Esophagus muscularis mucosa (tissue), 4 donors: ENCODE measurements around the gene CDK5. TPM values are rescaled to one million over a fixed set of nuclear protein-coding genes. Genes with fewer than 3 reads are reported as not detected.

Source experiments
- DNase-seq: peaks from one replicate; pipeline ENCODE4 v3.0.0-alpha.2; 2017; ENCODE audit errors: extremely low spot score
- H3K27ac ChIP-seq, 4 donors: fragments of 200-600 bp; sonication (generic); replicated peaks in 1 of 4; 1 replicate in 3 of 4; 2 replicates in 1 of 4; pipeline ENCODE4 v1.5.1; 2016 to 2019; ENCODE audit warnings: mild to moderate bottlenecking in 1 of 4
- H3K27me3 ChIP-seq, 4 donors: fragments of 200-600 bp; sonication (generic); one replicate each; pipeline versions ENCODE4 v1.5.1 to v1.6.0; 2016 to 2019
- H3K36me3 ChIP-seq, 4 donors: fragments of 200-600 bp; sonication (generic); one replicate each; pipeline ENCODE4 v1.5.1; 2016 to 2019
- H3K4me1 ChIP-seq, 4 donors: fragments of 200-600 bp; sonication (generic); one replicate each; pipeline ENCODE4 v1.5.1; 2016 to 2019
- H3K4me3 ChIP-seq, 4 donors: fragments of 200-600 bp; sonication (generic); 1 replicate in 2 of 4; 2 replicates in 2 of 4; pipeline ENCODE4 v1.5.1; 2016 to 2019; ENCODE audit warnings: mild to moderate bottlenecking in 4 of 4, moderate library complexity in 1 of 4
- H3K9me3 ChIP-seq, 4 donors: fragments of 200-600 bp; sonication (generic); 1 replicate in 3 of 4; 2 replicates in 1 of 4; pipeline ENCODE4 v1.5.1; 2016 to 2019
- EP300 ChIP-seq: sonication (generic); formaldehyde crosslinking; IDR thresholded peaks from one replicate; pipeline ENCODE4 v1.6.1; 2017; ENCODE audit warnings: antibody characterized with exemption
- POLR2A ChIP-seq: fragments of 450-650 bp; IDR thresholded peaks from one replicate; pipeline ENCODE4 v1.6.1; 2017; ENCODE audit warnings: antibody characterized with exemption, moderate library complexity, mild to moderate bottlenecking, low read depth
- POLR2AphosphoS5 ChIP-seq, 2 donors: sonication (generic); formaldehyde crosslinking; IDR thresholded peaks; one replicate each; pipeline ENCODE4 v1.6.1; 2017; ENCODE audit warnings: antibody characterized with exemption in 2 of 2
- WGBS: methylation state at CpG from one replicate; pipeline ENCODE4 v1.1.5; 2018; 5-methylcytosine and 5-hydroxymethylcytosine counted together
- intact Hi-C: fragments of 100-400 bp; cut with DNase I; formaldehyde crosslinking; loops from one replicate; pipeline ENCODE4 v1.15.1; 2023
- total RNA-seq, 4 donors: library from RNA; depleted of rRNA; stranded (reverse); fragments of >200 nt; gene quantifications; one replicate each; pipeline versions ENCODE4 v1.1.0 to v1.2.1, GENCODE V29; 2016
- TF ChIP-seq, protein P1 (sequence below), 3 experiments: fragments of 200-600 bp in 2 of 3; fragments of 450-650 bp in 1 of 3; sonication (generic) in 2 of 3; IDR thresholded peaks; one replicate each; pipeline ENCODE4 v1.5.1; 2017 to 2019; ENCODE audit warnings: antibody characterized with exemption in 3 of 3, mild to moderate bottlenecking in 2 of 3, moderate library complexity in 1 of 3

CDK5 gene
- total RNA-seq, 4 donors from 2014 or later, result 5.3 to 10.4 (median 9.7) TPM

- H3K4me3 ChIP-seq, result peak overlapping the region; percentile 77 to 89 (median 80)
- no peak for TF ChIP-seq POLR2AphosphoS5 (IDR thresholded peaks at IDR 0.05)
- TF ChIP-seq, protein P1, sequence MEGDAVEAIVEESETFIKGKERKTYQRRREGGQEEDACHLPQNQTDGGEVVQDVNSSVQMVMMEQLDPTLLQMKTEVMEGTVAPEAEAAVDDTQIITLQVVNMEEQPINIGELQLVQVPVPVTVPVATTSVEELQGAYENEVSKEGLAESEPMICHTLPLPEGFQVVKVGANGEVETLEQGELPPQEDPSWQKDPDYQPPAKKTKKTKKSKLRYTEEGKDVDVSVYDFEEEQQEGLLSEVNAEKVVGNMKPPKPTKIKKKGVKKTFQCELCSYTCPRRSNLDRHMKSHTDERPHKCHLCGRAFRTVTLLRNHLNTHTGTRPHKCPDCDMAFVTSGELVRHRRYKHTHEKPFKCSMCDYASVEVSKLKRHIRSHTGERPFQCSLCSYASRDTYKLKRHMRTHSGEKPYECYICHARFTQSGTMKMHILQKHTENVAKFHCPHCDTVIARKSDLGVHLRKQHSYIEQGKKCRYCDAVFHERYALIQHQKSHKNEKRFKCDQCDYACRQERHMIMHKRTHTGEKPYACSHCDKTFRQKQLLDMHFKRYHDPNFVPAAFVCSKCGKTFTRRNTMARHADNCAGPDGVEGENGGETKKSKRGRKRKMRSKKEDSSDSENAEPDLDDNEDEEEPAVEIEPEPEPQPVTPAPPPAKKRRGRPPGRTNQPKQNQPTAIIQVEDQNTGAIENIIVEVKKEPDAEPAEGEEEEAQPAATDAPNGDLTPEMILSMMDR (IDR thresholded peaks at IDR 0.05), result no peak
- TF ChIP-seq EP300, result no peak
- no peak for TF ChIP-seq POLR2A
- peaks cover 0 to under 1% (median 0%) of the 10 kb centered on the region in 4 donors for H3K36me3 ChIP-seq
- H3K27me3 ChIP-seq, result no peaks in the 10 kb centered on the region
- H3K27ac ChIP-seq, result peak overlapping the region; percentile 88 to 91 (median 90)
- intact Hi-C loops, result no loop called here
- WGBS, result no CpG with 5 or more reads among the region's 56 CpGs
- no peaks in the 10 kb centered on the region for H3K9me3 ChIP-seq
- peaks cover 61 to 74% (median 71%) of the 10 kb centered on the region in 4 donors for H3K4me1 ChIP-seq
- DNase-seq, result no peak
Measured at GRCh38 chr7:151086802-151087244, 29.1 kb upstream of the CDK5 start.

DNA sequence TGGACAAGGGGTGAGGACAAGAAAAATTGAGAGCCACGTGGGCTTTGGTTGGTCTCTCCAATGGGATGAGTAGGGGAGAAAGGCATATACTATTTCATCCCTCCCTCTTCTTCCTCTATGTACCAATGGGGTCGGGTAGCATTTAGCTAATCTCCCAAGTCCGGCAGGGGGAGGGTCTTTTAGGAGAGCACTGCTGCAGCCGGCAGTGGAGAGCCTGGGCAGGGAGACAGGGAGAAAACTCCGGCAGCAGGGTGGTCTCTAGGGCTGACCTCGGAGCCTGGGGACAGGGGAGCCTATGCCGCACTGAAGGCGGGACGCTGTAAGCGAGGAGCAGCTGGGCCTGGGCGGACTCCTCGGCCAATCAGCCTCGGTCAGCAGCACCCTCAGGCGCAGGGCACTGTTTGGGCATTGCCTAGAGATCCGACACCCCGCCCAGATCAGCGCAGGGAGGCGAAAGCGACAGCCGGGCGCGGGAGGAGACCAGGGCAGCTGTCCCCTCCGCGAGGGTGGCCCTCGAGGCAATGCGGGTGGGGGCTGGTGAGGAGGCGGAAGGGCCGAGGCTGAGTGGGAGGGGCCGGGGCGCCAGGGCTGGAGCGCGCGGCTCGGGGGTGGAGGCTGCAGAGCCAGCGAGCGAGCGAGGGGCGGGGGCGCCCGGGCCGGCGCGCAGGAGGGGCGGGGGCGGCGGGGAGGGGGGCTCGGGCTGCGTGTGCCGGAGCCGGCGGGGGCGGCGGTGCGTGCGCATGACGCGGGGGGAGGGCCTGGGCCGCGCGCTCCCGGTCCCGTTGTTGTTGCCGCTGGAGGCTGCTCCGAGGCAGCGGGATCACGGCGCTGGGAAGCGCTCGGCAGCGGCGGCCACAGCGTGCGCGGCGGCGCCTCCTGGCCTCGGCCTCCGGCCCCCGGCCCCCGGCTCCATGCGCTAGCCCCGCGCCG, 28.3 kb upstream of the CDK5 start, which contains the start of gene AGAP3:
Gene AGAP3 (plus strand): TSS at position 785 of the 930 bp plus-strand sequence. CDS start 267 bp downstream, outside the sequence.
- intact Hi-C loops, result no loop called here

DNA sequence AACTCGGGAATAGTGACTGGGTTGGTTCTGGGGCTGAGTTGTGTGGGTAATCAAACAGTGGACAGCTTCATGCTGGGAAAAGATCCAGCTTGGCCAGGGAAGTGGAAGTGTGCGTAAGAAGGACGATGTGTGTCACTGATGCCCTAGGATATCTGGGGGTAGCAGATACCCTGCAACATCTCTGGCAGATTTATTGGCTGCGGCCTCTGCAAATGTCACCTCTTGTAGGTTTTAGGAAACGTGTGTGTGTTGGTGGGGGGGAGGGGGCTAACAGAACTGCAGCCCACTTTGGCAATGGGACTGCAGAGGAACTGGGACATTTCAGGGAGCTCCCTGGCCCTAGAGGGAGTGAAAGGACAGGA, 27.6 kb upstream of the CDK5 start:
- intact Hi-C loops, result no loop called here
- H3K4me1 ChIP-seq, result peaks cover 58 to 69% (median 66%) of the 10 kb centered on the region in 4 donors
- H3K36me3 ChIP-seq, result peaks cover 0 to 2% (median 0%) of the 10 kb centered on the region in 4 donors
- H3K27me3 ChIP-seq, result no peaks in the 10 kb centered on the region
- WGBS, result 24% methylated on average over 5 of the region's 5 CpGs
- H3K27ac ChIP-seq, result peak overlapping the region; percentile 80 to 93 (median 89)
- no peak for DNase-seq
- H3K9me3 ChIP-seq, result no peaks in the 10 kb centered on the region
- TF ChIP-seq POLR2AphosphoS5 (IDR thresholded peaks at IDR 0.05), result no peak
- no peak for TF ChIP-seq POLR2A
- no peak for TF ChIP-seq EP300
- TF ChIP-seq, protein P1 (IDR thresholded peaks at IDR 0.05), result no peak
- peak overlapping the region in 3 of 4 donors; percentile 77 to 89 (median 78) for H3K4me3 ChIP-seq

More for the DNA sequence above, 28.3 kb upstream of the CDK5 start, which contains the start of gene AGAP3:
- Histone ChIP-seq H3K36me3 (peaks cover 0 to 2% (median 0%) of the 10 kb centered on the region in 4 donors), H3K27me3 (no peaks in the 10 kb centered on the region), H3K4me3 (peak within 1 kb of the TSS; percentile 77 to 89 (median 80)), H3K27ac (peak within 1 kb of the TSS; percentile 88 to 93 (median 90)), H3K4me1 (peaks cover 61 to 74% (median 71%) of the 10 kb centered on the region in 4 donors), H3K9me3 (no peaks in the 10 kb centered on the region)
- DNase-seq, result peak; percentile 96
- no peak for TF ChIP-seq EP300
- TF ChIP-seq, protein P1 (IDR thresholded peaks at IDR 0.05), result no peak
- TF ChIP-seq POLR2AphosphoS5 (IDR thresholded peaks at IDR 0.05), result peak; percentile 77 to 93
- peak; percentile 73 for TF ChIP-seq POLR2A
- WGBS, result 2% methylated on average over 20 of the region's 84 CpGs

GRCh38 chr7:151083824-151084160, 26.1 kb upstream of the CDK5 start:
- no peak for TF ChIP-seq POLR2A
- no peak for TF ChIP-seq EP300
- TF ChIP-seq POLR2AphosphoS5 (IDR thresholded peaks at IDR 0.05), result no peak
- TF ChIP-seq, protein P1 (IDR thresholded peaks at IDR 0.05), result no peak
- intact Hi-C loops, result no loop called here
- H3K9me3 ChIP-seq, result no peaks in the 10 kb centered on the region
- H3K27ac ChIP-seq, result peak overlapping the region; percentile 89 to 99 (median 94)
- WGBS, result 38% methylated on average over 3 of the region's 3 CpGs
- no peaks in the 10 kb centered on the region for H3K27me3 ChIP-seq
- H3K4me3 ChIP-seq, result peak overlapping the region; percentile 66 to 89 (median 82)
- H3K36me3 ChIP-seq, result peaks cover 0 to 2% (median 0%) of the 10 kb centered on the region in 4 donors
- DNase-seq, result no peak
- peaks cover 57 to 69% (median 64%) of the 10 kb centered on the region in 4 donors for H3K4me1 ChIP-seq
